Osteoblast (primary cell): ENCODE measurements around the gene LHX4. TPM values are rescaled to one million over a fixed set of nuclear protein-coding genes. Genes with fewer than 3 reads are reported as not detected.

ENCODE experiments used
- DNase-seq: peaks from one replicate; pipeline ENCODE4 v3.0.0; 2011; ENCODE audit warnings: low spot score, mixed read lengths; ENCODE audit not compliant: insufficient read length; ENCODE audit errors: missing footprints
- H2AFZ ChIP-seq: 2 replicates; pipeline ENCODE4 v1.6.0; 2011; ENCODE audit warnings: mild to moderate bottlenecking, low read length
- H3K27ac ChIP-seq: 2 replicates; pipeline ENCODE4 v1.5.1; 2011; ENCODE audit warnings: mild to moderate bottlenecking, low read depth, low read length, moderate library complexity
- H3K27me3 ChIP-seq: 2 replicates; pipeline ENCODE4 v1.6.0; 2012; ENCODE audit warnings: mild to moderate bottlenecking, control low read depth, inconsistent platforms, low read length, moderate library complexity; ENCODE audit not compliant: insufficient read depth
- H3K36me3 ChIP-seq: 2 replicates; pipeline ENCODE4 v1.5.1; 2011; ENCODE audit warnings: mild to moderate bottlenecking, low read length, control low read depth, moderate library complexity; ENCODE audit not compliant: insufficient read depth
- H3K4me1 ChIP-seq: 2 replicates; pipeline ENCODE4 v1.5.1; 2011; ENCODE audit warnings: mild to moderate bottlenecking, low read length, control low read depth, moderate library complexity; ENCODE audit not compliant: insufficient read depth
- H3K4me2 ChIP-seq: 2 replicates; pipeline ENCODE4 v1.6.0; 2011; ENCODE audit warnings: mild to moderate bottlenecking, low read length; ENCODE audit not compliant: insufficient read depth
- H3K4me3 ChIP-seq: fragments of 200-600 bp; sonication (generic); 3 replicates; pipeline ENCODE4 v1.5.1; 2012; ENCODE audit warnings: mild to moderate bottlenecking, low read length, inconsistent platforms; ENCODE audit not compliant: insufficient read depth
- H3K79me2 ChIP-seq: 2 replicates; pipeline ENCODE4 v1.6.0; 2012; ENCODE audit warnings: mild to moderate bottlenecking, low read length, control low read depth, inconsistent platforms; ENCODE audit not compliant: insufficient read depth
- H3K9me3 ChIP-seq: 2 replicates; pipeline ENCODE4 v1.5.1; 2011; ENCODE audit warnings: low read depth, low read length, control low read depth
- H4K20me1 ChIP-seq: 2 replicates; pipeline ENCODE4 v1.6.0; 2012; ENCODE audit warnings: mild to moderate bottlenecking, low read length, control low read depth; ENCODE audit not compliant: insufficient read depth
- CTCF ChIP-seq: IDR thresholded peaks from 2 replicates; pipeline ENCODE4 v1.5.1; 2011; ENCODE audit warnings: mild to moderate bottlenecking, low read depth, low read length, moderate library complexity; ENCODE audit errors: extremely low read depth
- total RNA-seq: library from RNA; depleted of rRNA; stranded (reverse); fragments of >200 nt; gene quantifications from 2 replicates; pipeline ENCODE4 v1.2.3, GENCODE V29; 2012

Gene LHX4
- total RNA-seq, 1 donor: not detected

GRCh38 chr1:180182643-180183311 is 47.3 kb upstream of the LHX4 start:
- no peak overlapping the region for H2AFZ ChIP-seq
- DNase-seq: peak; percentile 66
- H3K36me3 ChIP-seq: peaks cover 90% of the 10 kb centered on the region
- H4K20me1 ChIP-seq: peaks cover 17% of the 10 kb centered on the region
- no peaks in the 10 kb centered on the region for H3K9me3 ChIP-seq
- H3K4me2 ChIP-seq: no peak overlapping the region
- H3K4me1 ChIP-seq: no peaks in the 10 kb centered on the region
- TF ChIP-seq CTCF: no peak
- H3K79me2 ChIP-seq: peaks cover 11% of the 10 kb centered on the region
- no peaks in the 10 kb centered on the region for H3K27me3 ChIP-seq
- H3K4me3 ChIP-seq: no peak overlapping the region
- no peak overlapping the region for H3K27ac ChIP-seq

- H2AFZ ChIP-seq: no peak overlapping the region
- H3K4me3 ChIP-seq: no peak overlapping the region
- no peaks in the 10 kb centered on the region for H3K9me3 ChIP-seq
- no peaks in the 10 kb centered on the region for H3K27me3 ChIP-seq
- DNase-seq: no peak
- peaks cover 94% of the 10 kb centered on the region for H3K36me3 ChIP-seq
- TF ChIP-seq CTCF: no peak
- peaks cover 20% of the 10 kb centered on the region for H4K20me1 ChIP-seq
- H3K79me2 ChIP-seq: peaks cover 11% of the 10 kb centered on the region
- H3K4me1 ChIP-seq: no peaks in the 10 kb centered on the region
- H3K27ac ChIP-seq: no peak overlapping the region
- no peak overlapping the region for H3K4me2 ChIP-seq
Observed at GRCh38 chr1:180183426-180183825, 46.6 kb upstream of the LHX4 start.

DNA sequence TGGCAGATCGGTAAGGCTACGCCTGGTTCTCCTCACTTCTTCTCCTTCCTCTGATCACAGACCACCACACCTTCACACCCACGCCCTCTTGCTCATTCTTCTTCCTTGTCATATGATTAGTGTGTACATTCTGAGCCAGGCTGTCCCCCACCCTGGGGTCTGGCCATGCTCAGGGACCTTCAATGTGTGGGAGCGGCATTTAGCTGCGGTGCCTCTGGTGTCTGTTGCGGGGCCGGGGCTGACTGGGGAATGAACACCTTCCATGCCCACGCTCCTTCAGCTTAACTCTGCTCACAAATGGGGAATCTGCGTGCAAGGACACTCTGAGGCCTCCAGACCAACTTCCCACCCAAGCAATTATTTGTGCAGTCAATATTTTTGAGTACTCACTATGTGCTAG is 46.0 kb upstream of the LHX4 start:
- H2AFZ ChIP-seq: no peak overlapping the region
- H3K9me3 ChIP-seq: no peaks in the 10 kb centered on the region
- peaks cover 9% of the 10 kb centered on the region for H3K79me2 ChIP-seq
- no peak for TF ChIP-seq CTCF
- H3K36me3 ChIP-seq: peaks cover 94% of the 10 kb centered on the region
- peaks cover 21% of the 10 kb centered on the region for H4K20me1 ChIP-seq
- H3K27ac ChIP-seq: no peak overlapping the region
- H3K4me3 ChIP-seq: no peak overlapping the region
- H3K27me3 ChIP-seq: no peaks in the 10 kb centered on the region
- peak; percentile 27 for DNase-seq
- H3K4me2 ChIP-seq: no peak overlapping the region
- no peaks in the 10 kb centered on the region for H3K4me1 ChIP-seq

- Histone ChIP-seq H4K20me1 (peaks cover 14% of the 10 kb centered on the region), H3K4me3 (no peak overlapping the region), H3K27me3 (no peaks in the 10 kb centered on the region), H3K9me3 (no peaks in the 10 kb centered on the region), H3K27ac (no peak overlapping the region), H3K4me2 (no peak overlapping the region), H3K4me1 (no peaks in the 10 kb centered on the region), H3K36me3 (peaks cover 92% of the 10 kb centered on the region), H3K79me2 (peaks cover 2% of the 10 kb centered on the region), H2AFZ (no peak overlapping the region)
- DNase-seq: peak; percentile 36
- TF ChIP-seq CTCF: no peak
Observed at GRCh38 chr1:180185281-180185680, 44.8 kb upstream of the LHX4 start.
